Measurements from ENCODE around the gene LTB4R2. TPM values are rescaled to one million over a fixed set of nuclear protein-coding genes. Genes with fewer than 3 reads are reported as not detected.

LTB4R2 gene
- polyA plus RNA-seq, 4 donors: 1.6 to 5.6 (median 2.9) TPM

- DNase-seq (ENCODE audit: low read depth in 4 of 4, low spot score in 2 of 4): no peak
These were observed 12.6 kb upstream of the LTB4R2 start for GRCh38 chr14:24297190-24297964.

- no peak for DNase-seq (ENCODE audit: low read depth in 4 of 4, low spot score in 2 of 4)
These were observed 11.1 kb upstream of the LTB4R2 start for GRCh38 chr14:24298892-24299254.

GRCh38 chr14:24299255-24300191 lies 10.4 kb upstream of the LTB4R2 start, which contains the start of the genes DHRS1 and NOP9:
TSS of gene DHRS1 (minus strand) at chr14:24299780. CDS start at chr14:24299106, 674 bp downstream.
TSS of gene NOP9 (plus strand) at chr14:24299850. CDS start at chr14:24299955, 105 bp downstream.
- DNase-seq (ENCODE audit: low read depth in 4 of 4, low spot score in 2 of 4): peak; percentile 59 to 87 (median 84)

GRCh38 chr14:24300326-24300980 lies 9.5 kb upstream of the LTB4R2 start:
- DNase-seq (ENCODE audit: low read depth in 4 of 4, low spot score in 2 of 4): no peak

- no peak for DNase-seq (ENCODE audit: low read depth in 4 of 4, low spot score in 2 of 4)
These were observed 5.9 kb upstream of the LTB4R2 start for GRCh38 chr14:24304019-24304387.

- DNase-seq (ENCODE audit: low read depth in 4 of 4, low spot score in 2 of 4): no peak
These were observed 2.8 kb upstream of the LTB4R2 start for GRCh38 chr14:24307156-24307574.

GRCh38 chr14:24307575-24308341 lies 2.2 kb upstream of the LTB4R2 start, which contains the start of gene CIDEB:
TSS of gene CIDEB (minus strand) at chr14:24307977. CDS start at chr14:24307858, 119 bp downstream.
- no peak for DNase-seq (ENCODE audit: low read depth in 4 of 4, low spot score in 2 of 4)

GRCh38 chr14:24308342-24309124 lies 1.4 kb upstream of the LTB4R2 start:
- no peak for DNase-seq (ENCODE audit: low read depth in 4 of 4, low spot score in 2 of 4)

- no peak for DNase-seq (ENCODE audit: low read depth in 4 of 4, low spot score in 2 of 4)
These were observed 315 bp downstream of the LTB4R2 start for GRCh38 chr14:24310265-24310645.

- DNase-seq (ENCODE audit: low read depth in 4 of 4, low spot score in 2 of 4): peak in 1 of 4 donors; percentile 55
These were observed 985 bp downstream of the LTB4R2 start, which contains the start of gene LTB4R for GRCh38 chr14:24310646-24311604. TSS of gene LTB4R (plus strand) at chr14:24311502. CDS start at chr14:24315652, 4,150 bp downstream.

GRCh38 chr14:24311837-24312615 lies 2.1 kb downstream of the LTB4R2 start:
- DNase-seq (ENCODE audit: low read depth in 4 of 4, low spot score in 2 of 4): no peak

- no peak for DNase-seq (ENCODE audit: low read depth in 4 of 4, low spot score in 2 of 4)
These were observed 3.0 kb downstream of the LTB4R2 start for GRCh38 chr14:24312736-24313507.

GRCh38 chr14:24313913-24314312 lies 4.0 kb downstream of the LTB4R2 start:
- no peak for DNase-seq (ENCODE audit: low read depth in 4 of 4, low spot score in 2 of 4)

- no peak for DNase-seq (ENCODE audit: low read depth in 4 of 4, low spot score in 2 of 4)
These were observed 4.6 kb downstream of the LTB4R2 start for GRCh38 chr14:24314377-24315193.

- no peak for DNase-seq (ENCODE audit: low read depth in 4 of 4, low spot score in 2 of 4)
These were observed 5.4 kb downstream of the LTB4R2 start for GRCh38 chr14:24315243-24315806.

Measured in left renal cortex interstitium (tissue), 4 donors.